GM19395 (cell line): Measurements from ENCODE around the gene SERINC2.

ENCODE experiments used
- ATAC-seq: cut with Tn5 transposase; IDR thresholded peaks from one replicate; pipeline ENCODE4 v1.9.1; 2021; ENCODE audit warnings: mild to moderate bottlenecking, moderate library complexity; ENCODE audit not compliant: unreplicated experiment

Gene SERINC2

DNA sequence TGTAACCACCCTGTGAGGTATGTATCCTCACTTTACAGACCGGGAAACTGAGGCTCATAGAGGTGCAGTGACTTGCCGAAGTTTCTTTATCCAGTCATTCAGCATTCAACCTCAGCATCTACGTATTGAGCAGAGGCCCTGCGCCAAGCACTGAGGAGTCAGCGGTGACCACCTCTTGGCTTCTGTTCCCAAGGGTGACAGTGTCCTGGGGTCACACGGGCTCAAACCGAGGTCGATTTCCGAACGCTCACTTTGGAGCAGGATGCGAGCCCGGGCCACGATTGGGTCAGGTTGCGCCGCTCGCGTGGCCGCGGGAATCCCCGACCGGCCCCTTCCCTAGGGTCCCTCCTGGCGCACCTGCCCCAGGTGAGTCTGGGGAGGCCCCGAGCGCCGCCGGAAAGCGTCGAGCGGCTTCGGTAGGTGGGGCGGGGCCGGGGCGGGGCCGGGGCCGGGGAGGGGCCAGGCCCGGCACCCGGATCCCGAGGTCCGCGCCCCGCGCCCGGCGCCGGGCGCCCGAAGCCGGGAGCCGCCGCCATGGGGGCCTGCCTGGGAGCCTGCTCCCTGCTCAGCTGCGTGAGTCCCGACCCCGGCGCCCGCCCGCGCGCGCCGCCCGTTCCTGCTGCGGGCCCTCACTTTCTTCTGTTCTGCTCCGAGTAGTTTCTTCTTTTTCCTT, at the start of gene SERINC2:
Gene SERINC2, plus strand, starts transcription at position 482 of the 673 bp plus-strand sequence. Its CDS starts 53 bp downstream, at position 535.
- no peak for ATAC-seq

DNA sequence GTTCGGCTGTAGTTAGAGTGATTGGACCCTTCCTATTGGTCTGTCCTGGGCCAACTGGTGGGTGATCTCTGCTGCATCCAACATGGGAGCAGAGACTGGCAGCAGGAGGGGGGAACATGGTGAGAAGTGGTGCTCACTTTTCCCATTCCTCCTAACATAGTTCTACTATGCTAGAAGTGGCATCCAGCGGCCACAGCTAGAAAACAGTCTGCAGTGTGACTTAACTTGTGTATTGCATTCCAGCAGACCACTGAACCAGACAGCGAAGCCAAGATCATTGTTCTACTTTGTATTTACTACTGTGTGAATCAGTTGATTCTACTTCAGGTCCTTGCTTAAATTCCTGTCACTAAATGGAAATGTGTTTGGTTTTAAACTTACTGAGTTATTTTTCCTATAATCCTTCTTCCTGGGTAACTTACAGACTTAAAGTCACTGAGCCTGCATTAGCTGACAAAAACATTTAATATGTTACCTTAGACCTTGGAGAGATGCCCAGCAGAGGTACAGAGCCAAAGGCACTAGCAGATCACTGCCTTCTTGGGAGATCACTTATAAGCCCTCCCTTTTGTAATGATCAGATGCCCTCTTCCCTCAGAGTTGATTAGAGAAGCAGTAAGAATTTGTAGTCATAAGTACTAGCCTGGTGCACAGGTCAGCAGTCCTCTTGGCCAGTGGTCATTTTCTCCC, 48.3 kb upstream of the SERINC2 start:
- ATAC-seq, result no peak

DNA sequence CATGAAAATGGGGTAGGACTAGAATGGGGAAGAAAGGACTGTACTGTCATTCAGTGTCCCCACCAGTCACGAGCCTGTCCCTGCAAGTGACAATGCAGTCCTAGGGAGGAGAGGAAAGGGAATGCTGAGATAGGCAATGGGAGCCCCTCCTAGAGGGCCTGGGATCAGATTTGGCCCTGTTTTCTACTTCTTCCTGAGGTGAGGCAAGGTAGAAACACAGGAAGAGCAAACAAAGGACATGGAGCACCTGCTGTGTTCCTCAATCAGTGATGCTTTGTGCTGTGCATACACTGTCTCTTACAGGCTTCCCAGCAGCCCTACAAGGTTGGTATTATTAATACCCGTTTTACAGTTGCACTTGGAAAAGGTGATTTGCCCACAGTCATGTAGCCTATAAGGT, 46.2 kb upstream of the SERINC2 start:
- ATAC-seq, result no peak

DNA sequence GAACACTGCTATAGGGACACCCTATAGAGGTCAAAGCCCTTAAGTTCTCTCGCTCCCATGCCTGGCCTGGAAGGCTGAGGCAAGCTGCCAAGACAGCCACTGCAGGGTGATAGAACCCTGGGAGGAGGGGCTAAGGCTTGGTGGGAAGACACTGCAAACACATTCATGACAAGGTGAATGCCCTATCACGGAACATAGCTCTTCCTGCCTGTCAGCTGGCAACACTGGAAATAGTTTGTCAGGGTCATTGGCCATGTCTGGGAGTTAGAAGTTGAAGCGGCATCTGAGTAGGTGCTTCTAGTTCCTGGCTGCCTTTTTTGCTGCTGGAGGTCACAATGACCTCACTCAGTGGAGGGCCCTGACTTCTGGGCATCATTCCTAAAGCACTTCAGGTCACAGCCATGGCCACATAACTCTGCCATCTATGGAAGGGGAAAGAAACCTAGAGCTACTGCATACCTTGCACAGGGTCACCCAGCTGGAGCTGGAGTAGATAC, 44.4 kb upstream of the SERINC2 start:
- no peak for ATAC-seq

DNA sequence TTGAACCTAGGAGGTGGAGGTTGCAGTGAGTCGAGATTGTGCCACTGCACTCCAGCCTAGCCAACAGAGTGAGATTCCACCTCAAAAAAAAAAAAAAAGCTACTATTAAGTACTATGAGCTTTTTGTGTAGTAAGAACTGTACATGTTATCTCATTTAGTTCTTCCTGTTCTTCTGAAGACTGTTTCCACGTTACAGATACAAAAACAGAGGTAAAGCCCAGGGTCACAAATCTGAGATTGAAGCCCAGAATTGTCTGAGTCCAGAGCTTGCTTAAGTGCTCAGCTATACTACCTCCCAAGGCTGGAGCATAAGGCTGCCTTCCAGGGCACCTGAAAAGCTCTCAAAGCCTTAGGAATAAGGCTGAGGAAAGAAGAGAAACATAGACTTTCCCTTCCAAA, 43.0 kb upstream of the SERINC2 start:
- no peak for ATAC-seq

DNA sequence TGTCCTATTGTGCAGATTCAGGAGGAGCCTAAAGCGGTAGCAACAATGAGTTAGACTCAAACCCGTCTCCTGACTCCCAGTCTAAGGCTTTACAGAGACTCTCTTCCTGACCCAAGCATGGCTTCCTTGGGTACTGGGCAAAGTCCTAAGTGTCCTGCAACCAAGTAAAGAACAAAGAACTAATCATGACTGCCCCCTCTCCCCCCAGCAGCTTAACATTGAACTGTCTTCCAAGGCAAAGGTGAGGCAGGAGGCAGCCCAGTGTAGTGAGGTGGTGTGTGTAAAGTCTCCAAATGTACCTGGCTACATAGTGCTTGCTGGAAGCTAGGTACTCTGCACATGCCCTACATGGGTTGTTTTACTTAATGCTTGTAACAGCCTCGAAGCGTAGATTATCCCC, 42.4 kb upstream of the SERINC2 start:
- ATAC-seq, result no peak

DNA sequence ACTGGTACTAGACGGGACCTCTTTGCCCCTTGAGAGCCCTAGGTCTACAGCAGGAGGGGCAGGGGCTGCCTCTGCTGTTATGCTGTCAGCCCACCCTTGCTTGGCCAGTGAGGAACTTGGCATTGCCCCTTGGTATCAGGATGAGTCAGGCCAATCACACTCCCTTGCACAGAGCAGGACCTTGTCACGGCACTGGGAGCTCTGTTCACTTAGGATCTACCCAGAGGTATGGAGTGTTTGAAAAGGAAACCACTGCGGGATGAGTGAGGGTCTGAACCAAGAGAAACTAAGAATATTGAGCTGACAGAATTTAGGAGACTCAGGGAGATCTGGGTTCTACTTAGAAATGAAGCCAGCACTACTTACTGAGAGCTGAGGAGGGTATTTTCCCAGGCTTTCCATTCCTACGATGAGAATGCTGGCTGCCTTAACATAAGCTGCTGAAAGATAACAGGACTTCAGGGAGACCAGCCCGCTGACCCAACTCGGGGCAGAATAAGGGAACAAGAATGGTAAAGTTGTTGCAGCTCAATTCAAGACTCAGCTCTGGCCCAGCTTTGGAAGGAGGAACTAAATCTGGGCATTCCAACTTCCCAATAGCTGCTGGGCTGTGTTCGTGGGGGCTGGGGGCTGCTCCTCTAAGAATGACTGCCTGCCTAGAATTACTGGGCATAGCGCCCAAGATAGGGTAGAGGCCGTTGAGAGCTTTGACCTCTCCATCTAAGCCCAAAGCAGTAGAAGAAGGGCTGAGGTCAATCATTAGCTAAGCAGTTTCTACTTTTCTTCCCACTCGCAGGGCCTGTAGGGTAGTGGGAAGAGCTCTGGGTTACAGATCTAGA, 41.7 kb upstream of the SERINC2 start:
- ATAC-seq, result no peak

DNA sequence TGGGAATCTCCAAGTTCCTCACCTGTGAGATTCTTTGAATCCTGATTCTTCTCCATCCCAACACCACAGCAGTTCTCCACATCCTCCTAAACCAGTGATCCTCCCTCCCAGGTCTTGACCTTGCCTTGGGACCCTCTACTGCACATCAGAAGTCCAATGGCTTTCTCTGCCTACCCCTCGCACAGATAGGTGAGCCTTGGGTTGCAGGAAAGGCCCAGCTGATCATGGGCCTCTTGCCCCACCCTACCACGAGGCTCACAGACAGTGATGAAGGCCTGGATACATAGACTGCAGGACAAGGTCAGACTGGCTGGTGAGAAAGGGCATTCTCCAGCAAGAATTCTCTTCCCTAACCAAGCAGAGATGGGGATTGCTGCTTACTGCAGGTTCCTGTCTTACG, 41.0 kb upstream of the SERINC2 start:
- no peak for ATAC-seq

DNA sequence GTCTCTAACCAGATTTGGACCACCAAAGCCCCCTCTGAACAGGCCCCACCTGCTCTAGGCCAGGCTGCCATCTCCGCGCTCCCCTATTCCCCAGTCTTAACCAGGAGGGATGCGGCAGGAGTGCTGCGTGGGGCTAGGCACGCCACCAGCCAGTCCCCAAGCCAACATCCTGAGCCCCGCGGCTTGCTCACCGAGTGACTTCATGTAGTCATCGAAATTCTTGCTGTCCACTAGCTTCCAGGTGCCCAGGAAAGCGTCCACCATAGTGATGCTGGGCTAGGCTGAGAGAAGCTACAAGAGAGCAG, 40.3 kb upstream of the SERINC2 start:
- no peak for ATAC-seq

DNA sequence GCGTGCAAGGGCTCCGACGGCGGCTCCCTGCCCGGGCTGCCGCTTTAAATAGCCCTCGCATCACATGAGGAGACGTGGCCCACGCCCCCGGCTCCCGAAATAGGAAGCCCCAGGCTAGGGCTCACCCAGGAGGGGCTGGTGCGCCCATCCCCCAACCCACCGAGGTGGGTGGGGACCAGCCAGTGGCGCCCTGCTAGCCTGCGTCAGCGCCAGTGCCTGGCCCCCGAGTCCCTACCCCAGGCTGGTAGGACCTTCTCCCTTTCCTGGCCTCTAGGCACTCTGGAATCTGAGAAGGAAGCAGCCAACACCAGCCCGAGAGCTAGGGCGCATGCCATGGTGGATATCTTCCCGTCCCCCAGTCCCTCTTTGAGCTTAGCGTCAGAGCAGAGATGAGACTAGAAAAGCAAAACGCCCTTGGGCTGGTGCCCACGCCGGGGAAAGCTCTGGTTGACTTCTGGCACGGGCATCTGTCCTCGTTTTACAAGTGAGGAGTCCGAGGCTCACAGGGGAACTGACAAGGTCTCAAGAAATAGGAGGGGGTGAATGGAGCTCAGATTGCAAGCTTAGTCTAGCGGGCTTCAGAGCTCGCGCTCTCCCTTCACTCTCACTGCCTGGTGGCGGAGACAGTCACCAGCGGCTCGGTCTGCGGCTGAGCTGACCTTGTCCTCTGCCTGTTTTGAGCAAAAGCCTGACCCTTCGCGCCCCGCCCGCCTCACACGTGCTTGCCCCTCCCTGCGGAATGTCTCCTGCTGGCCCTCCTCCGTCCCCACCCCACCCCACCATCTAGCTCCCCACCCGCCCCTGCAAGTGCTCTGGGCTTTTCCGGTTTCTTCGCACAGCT, 39.7 kb upstream of the SERINC2 start, which contains the start of gene FABP3:
Gene FABP3, minus strand, starts transcription at position 21 of the 841 bp plus-strand sequence. CDS start 62 bp downstream, outside the sequence.
- no peak for ATAC-seq

DNA sequence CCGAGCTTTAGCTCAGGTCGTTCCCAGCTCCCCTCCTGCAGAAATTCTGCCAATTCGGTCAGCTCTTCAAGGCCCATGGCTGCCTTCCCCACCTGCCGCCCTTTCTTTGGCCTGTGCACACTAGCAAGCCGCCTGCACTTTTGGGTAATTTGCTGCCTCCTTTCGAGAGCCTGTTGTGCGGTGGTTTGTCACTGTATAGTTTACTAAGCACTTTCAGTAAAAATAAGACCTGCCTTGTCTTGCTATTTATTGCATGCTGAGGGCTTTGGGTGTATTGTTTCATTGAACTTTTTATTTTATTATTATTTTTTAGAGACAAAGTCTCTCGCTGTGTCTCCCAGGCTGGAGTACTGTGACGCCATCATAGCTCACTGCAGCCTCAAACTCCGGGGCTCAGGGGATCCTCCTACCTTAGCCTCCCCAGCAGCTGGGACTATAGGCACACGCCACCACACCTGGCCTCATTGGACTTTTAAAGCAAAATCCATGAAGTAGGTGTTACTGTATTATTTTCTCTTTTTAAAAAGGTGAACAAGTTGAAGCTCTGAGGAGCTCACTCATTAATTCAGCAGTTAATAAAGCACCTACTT, 39.0 kb upstream of the SERINC2 start:
- no peak for ATAC-seq

DNA sequence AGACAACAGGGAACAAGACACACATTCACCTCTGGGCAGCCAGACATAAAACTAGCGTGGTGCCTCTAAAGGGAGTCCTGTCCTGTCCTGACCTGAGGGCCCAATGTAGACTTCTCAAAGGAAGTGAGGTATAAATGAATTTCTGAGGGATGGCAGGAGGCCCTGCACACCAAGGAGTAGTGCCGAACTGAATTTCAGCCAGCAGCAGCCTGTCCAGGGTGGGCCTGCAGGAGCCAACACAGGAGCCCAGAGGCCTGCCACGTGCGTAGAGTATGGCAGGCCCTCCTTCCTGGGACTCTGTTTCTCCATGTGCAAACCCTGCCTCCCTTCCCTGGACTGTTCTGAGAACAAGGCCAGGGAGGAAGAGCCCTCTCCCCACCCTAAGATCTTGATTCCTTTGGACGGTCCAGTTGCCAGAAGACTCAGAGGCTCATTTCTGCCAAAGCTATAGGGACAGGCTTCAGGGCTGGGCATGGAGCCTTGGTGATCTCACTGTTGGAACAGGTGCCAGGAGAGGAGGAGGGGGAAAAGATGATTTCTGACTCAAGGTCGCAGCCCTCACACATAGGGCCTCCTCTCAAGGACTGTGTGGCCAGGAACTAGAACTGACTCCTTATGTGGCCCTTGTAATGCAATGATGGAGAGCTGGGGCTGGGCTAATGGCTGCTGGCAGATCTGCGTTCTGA, 38.4 kb upstream of the SERINC2 start:
- ATAC-seq, result no peak

DNA sequence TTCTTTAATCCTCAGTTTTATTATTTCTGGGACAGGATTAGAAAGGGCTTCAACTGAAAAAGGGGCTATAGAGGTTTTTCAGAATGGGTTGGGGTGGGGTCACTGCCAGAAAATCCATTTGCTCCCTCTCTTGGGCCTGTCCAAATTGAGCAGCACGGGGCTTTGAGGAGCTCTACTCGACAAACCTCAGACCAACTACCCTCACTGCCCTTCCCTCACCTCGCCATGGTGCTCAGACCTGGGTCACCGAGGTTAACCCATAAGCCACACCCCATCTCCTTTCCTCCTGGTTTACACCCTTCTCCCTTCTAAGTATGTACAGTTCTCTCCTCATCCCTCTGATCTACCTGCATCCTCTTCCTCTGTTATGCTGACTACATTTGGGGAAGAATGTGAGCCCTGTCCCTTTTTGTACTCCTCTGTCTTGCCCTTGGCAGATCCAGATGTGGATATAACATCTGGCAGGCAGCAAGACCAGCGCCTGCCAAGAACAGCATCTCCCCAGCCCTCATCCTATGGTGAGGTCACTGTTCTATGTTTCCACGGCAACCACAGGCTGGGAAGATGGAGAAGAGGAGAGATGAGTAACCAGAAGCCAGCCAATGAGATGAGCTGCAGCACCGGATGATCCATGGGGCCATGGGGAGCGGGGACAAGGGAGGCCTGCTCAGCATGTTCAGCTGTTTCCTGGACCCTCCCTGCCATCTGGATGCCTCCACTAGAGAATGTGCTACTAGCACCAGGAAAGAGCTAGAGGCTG, 36.5 kb upstream of the SERINC2 start:
- ATAC-seq, result no peak

DNA sequence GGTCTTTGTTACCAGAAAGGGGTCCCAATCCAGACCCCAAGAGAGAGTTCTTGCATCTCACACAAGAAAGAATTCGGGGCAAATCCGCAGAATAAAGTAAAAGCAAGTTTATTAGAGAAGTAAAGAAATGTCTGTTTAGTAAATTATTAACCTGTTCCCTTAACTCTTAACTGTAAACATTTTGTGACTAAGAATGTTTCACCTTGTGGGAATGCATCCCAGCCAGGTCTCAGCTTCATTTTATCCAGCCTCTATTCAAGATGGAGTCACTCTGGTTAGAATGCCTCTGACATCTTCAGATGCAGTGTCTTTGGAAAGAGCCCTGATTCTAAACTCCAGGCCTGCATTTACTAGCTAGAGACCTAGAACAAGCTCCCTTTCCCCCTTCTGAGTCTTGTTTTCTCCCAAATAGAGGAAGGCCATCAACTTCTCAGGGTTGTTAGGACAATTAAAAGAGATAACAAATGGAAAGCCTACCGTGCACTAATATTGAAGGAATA, 35.6 kb upstream of the SERINC2 start:
- no peak for ATAC-seq

DNA sequence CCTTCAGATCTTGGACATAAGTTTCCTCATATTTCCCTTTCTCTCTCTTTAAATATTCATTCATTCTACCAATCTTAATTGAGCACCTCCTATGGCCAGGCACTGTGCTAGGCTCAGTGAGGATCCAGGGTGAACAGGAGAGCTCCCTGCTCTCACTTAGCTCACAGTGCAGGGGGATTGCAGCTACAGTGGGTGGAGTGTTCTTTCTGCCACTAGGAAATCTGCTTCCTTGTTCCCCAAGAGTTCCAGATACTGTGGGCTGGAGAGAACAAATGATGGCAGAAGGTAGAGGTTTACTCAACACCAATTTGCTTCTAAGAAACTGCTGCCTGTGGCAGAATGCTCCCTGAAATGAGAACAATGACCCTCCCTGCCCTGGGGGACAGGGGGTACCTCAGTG, 35.0 kb upstream of the SERINC2 start:
- ATAC-seq, result no peak

DNA sequence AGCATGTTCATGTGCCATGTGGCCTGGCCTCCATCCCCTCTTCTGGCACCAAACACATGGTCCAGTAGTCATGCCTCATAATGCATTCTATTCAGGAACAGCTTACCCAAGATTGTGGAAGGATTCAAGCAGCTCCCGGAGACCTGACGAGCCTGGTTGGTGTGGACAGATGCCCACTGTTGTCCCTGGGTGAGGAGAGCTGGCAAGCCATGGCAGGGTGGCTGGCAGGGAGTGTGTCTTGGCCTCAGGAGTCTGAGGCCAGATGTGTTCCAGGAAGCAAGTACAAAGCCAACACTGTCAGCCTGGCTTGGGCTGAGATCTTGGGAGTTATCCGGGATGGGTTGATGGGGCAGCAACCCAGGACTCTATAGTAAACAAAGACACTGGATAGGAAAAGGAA, 32.8 kb upstream of the SERINC2 start:
- ATAC-seq, result no peak

DNA sequence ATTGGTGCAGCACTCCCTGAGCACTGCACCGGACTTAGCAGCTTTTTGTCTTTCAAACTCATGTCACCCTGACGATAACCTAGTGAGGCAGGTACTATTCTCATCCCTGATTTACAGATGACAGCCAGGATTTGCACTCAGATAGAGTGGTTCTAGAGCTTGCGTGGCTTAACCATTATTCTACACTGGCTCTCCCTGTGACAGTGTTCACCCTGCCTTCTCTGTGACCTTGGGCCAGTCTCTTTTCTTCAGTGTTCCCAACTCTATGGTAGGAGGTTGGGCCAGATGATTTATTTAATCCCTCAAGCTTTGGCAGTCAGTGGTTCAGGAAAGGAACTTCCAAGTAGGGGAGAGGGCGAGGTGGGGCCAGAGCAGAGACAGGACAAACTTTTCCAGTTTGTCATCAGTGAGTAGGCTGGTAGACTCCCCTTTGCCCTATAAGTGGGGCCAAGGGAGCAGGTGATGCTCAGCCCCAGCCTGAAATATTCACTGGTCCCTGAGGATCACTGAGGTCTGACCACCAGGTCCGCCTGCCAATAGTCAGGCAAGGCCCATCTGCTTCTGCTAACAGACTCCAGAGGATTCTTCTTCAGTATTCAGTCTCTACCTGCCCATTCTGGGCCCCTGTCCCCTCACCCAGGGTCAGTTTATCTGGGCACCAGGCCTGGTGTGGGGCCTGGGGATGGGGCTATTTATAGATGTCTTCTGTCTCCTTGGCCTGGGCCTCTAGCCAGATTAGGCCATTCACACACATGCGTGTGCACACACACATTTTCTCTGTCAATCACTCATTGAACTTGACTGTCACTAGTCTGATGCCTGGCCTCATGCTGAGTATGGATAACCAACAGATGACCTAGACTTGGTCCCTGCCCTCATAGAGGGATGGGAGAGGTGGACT, 31.4 kb upstream of the SERINC2 start:
- ATAC-seq, result no peak
